DOHH2 (cell line): Measurements from ENCODE around the gene IGFLR1.

Experiments used
- EZH2phosphoT487 ChIP-seq: fragments of 200-600 bp; sonication (generic); IDR thresholded peaks from 2 replicates; pipeline ENCODE4 v1.6.1; 2017; ENCODE audit warnings: borderline replicate concordance, mild to moderate bottlenecking, antibody characterized with exemption, low read length, moderate library complexity, mixed read lengths
- TF ChIP-seq, protein P1 (sequence below): fragments of 200-600 bp; sonication (generic); IDR thresholded peaks from one replicate; pipeline ENCODE4 v1.5.1; 2014; ENCODE audit warnings: antibody characterized with exemption, mild to moderate bottlenecking, low read depth, low read length; ENCODE audit not compliant: poor library complexity, severe bottlenecking

DNA sequence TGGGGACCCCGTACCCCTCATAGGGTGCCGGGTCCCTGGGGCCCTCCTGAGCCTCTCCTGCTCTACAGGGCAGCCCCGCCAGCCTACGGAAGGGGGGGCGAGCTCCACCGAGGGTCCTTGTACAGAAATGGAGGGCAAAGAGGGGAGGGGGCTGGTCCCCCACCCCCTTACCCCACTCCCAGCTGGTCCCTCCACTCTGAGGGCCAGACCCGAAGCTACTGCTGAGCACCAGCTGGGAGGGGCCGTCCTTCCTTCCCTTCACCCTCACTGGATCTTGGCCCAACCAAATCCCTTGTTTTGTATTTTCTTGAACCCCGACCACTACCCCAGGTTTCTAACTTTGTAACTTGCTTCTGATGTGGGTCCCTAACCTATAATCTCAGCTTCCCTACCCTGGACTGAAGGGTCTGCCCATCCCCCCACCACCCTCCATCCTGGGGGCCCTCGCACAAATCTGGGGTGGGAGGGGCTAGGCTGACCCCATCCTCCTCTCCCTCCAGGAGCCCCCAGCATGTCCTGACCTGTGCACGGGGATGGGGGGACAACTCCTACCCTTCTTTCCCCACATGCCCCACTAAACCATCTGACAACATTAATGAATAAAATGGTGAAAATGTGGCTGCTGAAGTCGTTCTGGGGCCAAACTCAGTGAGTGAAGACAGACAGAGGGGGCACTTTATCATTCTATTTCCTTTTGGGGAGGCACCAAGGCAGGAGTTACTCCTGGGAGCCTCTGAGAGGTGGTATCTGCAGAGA lies 46.1 kb upstream of the IGFLR1 start:
- TF ChIP-seq, protein P1, sequence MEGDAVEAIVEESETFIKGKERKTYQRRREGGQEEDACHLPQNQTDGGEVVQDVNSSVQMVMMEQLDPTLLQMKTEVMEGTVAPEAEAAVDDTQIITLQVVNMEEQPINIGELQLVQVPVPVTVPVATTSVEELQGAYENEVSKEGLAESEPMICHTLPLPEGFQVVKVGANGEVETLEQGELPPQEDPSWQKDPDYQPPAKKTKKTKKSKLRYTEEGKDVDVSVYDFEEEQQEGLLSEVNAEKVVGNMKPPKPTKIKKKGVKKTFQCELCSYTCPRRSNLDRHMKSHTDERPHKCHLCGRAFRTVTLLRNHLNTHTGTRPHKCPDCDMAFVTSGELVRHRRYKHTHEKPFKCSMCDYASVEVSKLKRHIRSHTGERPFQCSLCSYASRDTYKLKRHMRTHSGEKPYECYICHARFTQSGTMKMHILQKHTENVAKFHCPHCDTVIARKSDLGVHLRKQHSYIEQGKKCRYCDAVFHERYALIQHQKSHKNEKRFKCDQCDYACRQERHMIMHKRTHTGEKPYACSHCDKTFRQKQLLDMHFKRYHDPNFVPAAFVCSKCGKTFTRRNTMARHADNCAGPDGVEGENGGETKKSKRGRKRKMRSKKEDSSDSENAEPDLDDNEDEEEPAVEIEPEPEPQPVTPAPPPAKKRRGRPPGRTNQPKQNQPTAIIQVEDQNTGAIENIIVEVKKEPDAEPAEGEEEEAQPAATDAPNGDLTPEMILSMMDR = no peak
- no peak for TF ChIP-seq EZH2phosphoT487
